Neural cell (in vitro differentiated cells): ENCODE data around the gene ARMH3. TPM values are rescaled to one million over a fixed set of nuclear protein-coding genes. Genes with fewer than 3 reads are reported as not detected.

Source experiments
- H2AFZ ChIP-seq: fragments of 200-600, 300-800 bp; sonication (generic), shearing (Covaris generic); 2 replicates; pipeline ENCODE4 v1.6.0; 2014; ENCODE audit warnings: low read depth, mild to moderate bottlenecking, antibody characterized with exemption, low read length, moderate library complexity
- H3F3A ChIP-seq: fragments of 200-600 bp; shearing (Covaris generic); 2 replicates; pipeline ENCODE4 v1.6.1; 2016; ENCODE audit warnings: mild to moderate bottlenecking, moderate library complexity, mixed read lengths, antibody characterized with exemption, low read length; ENCODE audit not compliant: insufficient read depth, poor library complexity, severe bottlenecking
- H3K27ac ChIP-seq: fragments of 200-600, 300-800 bp; sonication (generic), shearing (Covaris generic); 2 replicates; pipeline ENCODE4 v1.5.1; 2014; ENCODE audit warnings: mild to moderate bottlenecking, low read length, moderate library complexity
- H3K27me3 ChIP-seq: fragments of 300-800, 200-600 bp; sonication (generic), shearing (Covaris generic); 2 replicates; pipeline ENCODE4 v1.6.0; 2014; ENCODE audit warnings: mild to moderate bottlenecking, low read depth, low read length, moderate library complexity; ENCODE audit not compliant: insufficient read depth
- H3K36me3 ChIP-seq: fragments of 300-800, 200-600 bp; sonication (generic), shearing (Covaris generic); 2 replicates; pipeline ENCODE4 v1.5.1; 2014; ENCODE audit warnings: mild to moderate bottlenecking, antibody characterized with exemption, low read length, moderate library complexity; ENCODE audit not compliant: insufficient read depth
- H3K4me2 ChIP-seq: fragments of 300-800, 200-600 bp; sonication (generic), shearing (Covaris generic); 2 replicates; pipeline ENCODE4 v1.6.0; 2014; ENCODE audit warnings: mild to moderate bottlenecking, low read length
- H3K4me3 ChIP-seq: fragments of 300-800, 200-600 bp; sonication (generic), shearing (Covaris generic); 2 replicates; pipeline ENCODE4 v1.5.1; 2014; ENCODE audit warnings: mild to moderate bottlenecking, low read length, moderate library complexity
- H3K79me2 ChIP-seq: fragments of 200-600 bp; shearing (Covaris generic); replicated peaks from 2 replicates; pipeline ENCODE4 v1.6.0; 2014; ENCODE audit warnings: mild to moderate bottlenecking, low read length, moderate library complexity; ENCODE audit not compliant: insufficient read depth
- H3K9ac ChIP-seq: fragments of 300-800, 200-600 bp; sonication (generic), shearing (Covaris generic); 2 replicates; pipeline ENCODE4 v1.6.1; 2016; ENCODE audit warnings: mild to moderate bottlenecking, low read length, mixed read lengths
- H3K9me2 ChIP-seq: fragments of 200-600 bp; shearing (Covaris generic); 2 replicates; pipeline ENCODE4 v1.6.1; 2016; ENCODE audit warnings: mild to moderate bottlenecking, low read length, mixed read lengths; ENCODE audit not compliant: insufficient read depth
- H3K9me3 ChIP-seq: fragments of 200-600, 300-800 bp; sonication (generic), shearing (Covaris generic); 2 replicates; pipeline ENCODE4 v1.6.1; 2016; ENCODE audit warnings: mild to moderate bottlenecking, mixed run types, low read length, moderate library complexity, mixed read lengths
- H4K20me1 ChIP-seq: fragments of 200-600 bp; shearing (Covaris generic); 2 replicates; pipeline ENCODE4 v1.6.1; 2016; ENCODE audit warnings: mild to moderate bottlenecking, mixed run types; ENCODE audit not compliant: insufficient read depth
- EP300 ChIP-seq: fragments of 450-650 bp; conservative IDR thresholded peaks from 2 replicates; pipeline ENCODE4 v1.6.1; 2014; ENCODE audit warnings: antibody characterized with exemption, mild to moderate bottlenecking, moderate library complexity; ENCODE audit not compliant: poor library complexity, severe bottlenecking
- EZH2 ChIP-seq: fragments of 200-600, 300-800 bp; shearing (Covaris generic), sonication (generic); IDR thresholded peaks from 2 replicates; pipeline ENCODE4 v1.6.1; 2014; ENCODE audit warnings: antibody characterized with exemption, low read length, borderline replicate concordance, mild to moderate bottlenecking; ENCODE audit not compliant: insufficient read depth, poor library complexity, severe bottlenecking
- MXI1 ChIP-seq: fragments of 450-650 bp; conservative IDR thresholded peaks from 2 replicates; pipeline ENCODE4 v1.6.1; 2014; ENCODE audit warnings: antibody characterized with exemption, mild to moderate bottlenecking; ENCODE audit not compliant: poor library complexity, severe bottlenecking
- POLR2AphosphoS5 ChIP-seq: IDR thresholded peaks from 2 replicates; pipeline ENCODE4 v1.6.1; 2012
- RAD21 ChIP-seq: fragments of 450-650 bp; conservative IDR thresholded peaks from 2 replicates; pipeline ENCODE4 v1.6.1; 2014; ENCODE audit warnings: antibody characterized with exemption, mild to moderate bottlenecking, moderate library complexity
- SMC3 ChIP-seq: fragments of 450-650 bp; conservative IDR thresholded peaks from 2 replicates; pipeline ENCODE4 v1.6.1; 2014; ENCODE audit warnings: antibody characterized with exemption, mild to moderate bottlenecking, moderate library complexity; ENCODE audit not compliant: poor library complexity
- TAF1 ChIP-seq: IDR thresholded peaks from 2 replicates; pipeline ENCODE4 v1.6.1; 2012; ENCODE audit warnings: low read depth
- polyA plus RNA-seq: library from polyadenylated mRNA; depleted of rRNA; stranded (reverse); fragments of >200 nt; gene quantifications from 2 replicates; pipeline ENCODE4 v1.2.3, GENCODE V29; 2014
- TF ChIP-seq, protein P1 (sequence below): fragments of 450-650 bp; IDR thresholded peaks from 2 replicates; pipeline ENCODE4 v1.5.1; 2014; ENCODE audit warnings: antibody characterized with exemption, mild to moderate bottlenecking, moderate library complexity; ENCODE audit not compliant: poor library complexity, severe bottlenecking
- TF ChIP-seq, protein P2 (sequence below): IDR thresholded peaks from 2 replicates; pipeline ENCODE4 v1.6.1; 2012; ENCODE audit warnings: borderline replicate concordance

The ARMH3 gene
- polyA plus RNA-seq, 1 donor from 2014 or later = 13.4 TPM

DNA sequence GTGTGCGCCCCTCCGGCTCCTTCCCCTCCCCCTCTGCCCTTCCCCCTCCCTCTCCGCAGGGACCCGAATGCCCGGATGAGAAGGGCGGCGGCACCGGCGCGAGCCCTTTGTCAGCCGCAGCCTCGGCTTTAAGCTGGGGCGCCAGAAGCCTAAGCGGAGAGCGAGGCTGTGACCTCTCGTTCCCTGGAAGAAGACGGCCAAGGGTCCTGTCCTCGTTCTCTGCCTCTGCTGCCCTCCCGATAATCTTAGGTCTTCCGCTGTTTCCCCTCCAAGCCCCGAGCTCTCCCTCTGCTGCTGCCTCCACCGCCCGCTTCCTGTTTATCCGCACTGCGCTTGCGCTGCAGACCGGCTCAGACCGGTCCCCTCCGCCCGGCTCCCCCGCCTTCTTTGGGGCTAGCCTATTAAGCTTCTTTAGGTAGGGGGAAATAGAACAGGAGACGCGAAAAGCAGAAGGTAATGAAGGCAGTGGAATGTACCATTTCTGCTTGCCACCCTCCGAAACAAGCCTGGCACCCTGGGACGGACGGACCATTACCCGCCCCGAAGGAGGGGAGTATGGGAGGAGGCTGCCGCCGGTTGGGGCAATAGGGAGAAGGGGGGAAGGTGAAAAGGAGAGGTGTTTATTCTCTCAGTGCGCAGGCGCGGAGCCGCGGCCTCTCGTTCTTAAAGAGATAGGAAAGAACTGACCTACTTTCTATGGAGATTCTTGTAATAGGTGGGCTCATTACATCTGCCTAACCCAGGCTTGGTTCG lies 237.7 kb downstream of the ARMH3 start, which contains the start of gene OGA:
TSS of gene OGA (minus strand) at position 326 of the 753 bp plus-strand sequence. CDS start 422 bp downstream, outside the sequence.
- peaks cover 51% of the 10 kb centered on the region for H3K79me2 ChIP-seq
- peak within 1 kb of the TSS; percentile 94 for H3K4me2 ChIP-seq
- H3K36me3 ChIP-seq = no peaks in the 10 kb centered on the region
- H3K9me3 ChIP-seq = no peaks in the 10 kb centered on the region
- peak; percentile 100 for TF ChIP-seq POLR2AphosphoS5
- TF ChIP-seq TAF1 = peak; percentile 100
- peak; percentile 87 for TF ChIP-seq EP300
- TF ChIP-seq, protein P1, sequence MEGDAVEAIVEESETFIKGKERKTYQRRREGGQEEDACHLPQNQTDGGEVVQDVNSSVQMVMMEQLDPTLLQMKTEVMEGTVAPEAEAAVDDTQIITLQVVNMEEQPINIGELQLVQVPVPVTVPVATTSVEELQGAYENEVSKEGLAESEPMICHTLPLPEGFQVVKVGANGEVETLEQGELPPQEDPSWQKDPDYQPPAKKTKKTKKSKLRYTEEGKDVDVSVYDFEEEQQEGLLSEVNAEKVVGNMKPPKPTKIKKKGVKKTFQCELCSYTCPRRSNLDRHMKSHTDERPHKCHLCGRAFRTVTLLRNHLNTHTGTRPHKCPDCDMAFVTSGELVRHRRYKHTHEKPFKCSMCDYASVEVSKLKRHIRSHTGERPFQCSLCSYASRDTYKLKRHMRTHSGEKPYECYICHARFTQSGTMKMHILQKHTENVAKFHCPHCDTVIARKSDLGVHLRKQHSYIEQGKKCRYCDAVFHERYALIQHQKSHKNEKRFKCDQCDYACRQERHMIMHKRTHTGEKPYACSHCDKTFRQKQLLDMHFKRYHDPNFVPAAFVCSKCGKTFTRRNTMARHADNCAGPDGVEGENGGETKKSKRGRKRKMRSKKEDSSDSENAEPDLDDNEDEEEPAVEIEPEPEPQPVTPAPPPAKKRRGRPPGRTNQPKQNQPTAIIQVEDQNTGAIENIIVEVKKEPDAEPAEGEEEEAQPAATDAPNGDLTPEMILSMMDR = no peak
- TF ChIP-seq SMC3 = peak; percentile 44
- TF ChIP-seq, protein P2, sequence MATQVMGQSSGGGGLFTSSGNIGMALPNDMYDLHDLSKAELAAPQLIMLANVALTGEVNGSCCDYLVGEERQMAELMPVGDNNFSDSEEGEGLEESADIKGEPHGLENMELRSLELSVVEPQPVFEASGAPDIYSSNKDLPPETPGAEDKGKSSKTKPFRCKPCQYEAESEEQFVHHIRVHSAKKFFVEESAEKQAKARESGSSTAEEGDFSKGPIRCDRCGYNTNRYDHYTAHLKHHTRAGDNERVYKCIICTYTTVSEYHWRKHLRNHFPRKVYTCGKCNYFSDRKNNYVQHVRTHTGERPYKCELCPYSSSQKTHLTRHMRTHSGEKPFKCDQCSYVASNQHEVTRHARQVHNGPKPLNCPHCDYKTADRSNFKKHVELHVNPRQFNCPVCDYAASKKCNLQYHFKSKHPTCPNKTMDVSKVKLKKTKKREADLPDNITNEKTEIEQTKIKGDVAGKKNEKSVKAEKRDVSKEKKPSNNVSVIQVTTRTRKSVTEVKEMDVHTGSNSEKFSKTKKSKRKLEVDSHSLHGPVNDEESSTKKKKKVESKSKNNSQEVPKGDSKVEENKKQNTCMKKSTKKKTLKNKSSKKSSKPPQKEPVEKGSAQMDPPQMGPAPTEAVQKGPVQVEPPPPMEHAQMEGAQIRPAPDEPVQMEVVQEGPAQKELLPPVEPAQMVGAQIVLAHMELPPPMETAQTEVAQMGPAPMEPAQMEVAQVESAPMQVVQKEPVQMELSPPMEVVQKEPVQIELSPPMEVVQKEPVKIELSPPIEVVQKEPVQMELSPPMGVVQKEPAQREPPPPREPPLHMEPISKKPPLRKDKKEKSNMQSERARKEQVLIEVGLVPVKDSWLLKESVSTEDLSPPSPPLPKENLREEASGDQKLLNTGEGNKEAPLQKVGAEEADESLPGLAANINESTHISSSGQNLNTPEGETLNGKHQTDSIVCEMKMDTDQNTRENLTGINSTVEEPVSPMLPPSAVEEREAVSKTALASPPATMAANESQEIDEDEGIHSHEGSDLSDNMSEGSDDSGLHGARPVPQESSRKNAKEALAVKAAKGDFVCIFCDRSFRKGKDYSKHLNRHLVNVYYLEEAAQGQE = peak; percentile 100
- no peak for TF ChIP-seq MXI1
- TF ChIP-seq RAD21 = peak; percentile 21
- no peak for TF ChIP-seq EZH2
- H3K4me3 ChIP-seq = peak within 1 kb of the TSS; percentile 99
- H3K27ac ChIP-seq = peak within 1 kb of the TSS; percentile 97
- H3K9me2 ChIP-seq = no peaks in the 10 kb centered on the region
- H3F3A ChIP-seq = peaks cover 5% of the 10 kb centered on the region
- H4K20me1 ChIP-seq = peaks cover 47% of the 10 kb centered on the region
- no peaks in the 10 kb centered on the region for H3K27me3 ChIP-seq
- H2AFZ ChIP-seq = peak within 1 kb of the TSS; percentile 16
- H3K9ac ChIP-seq = peak within 1 kb of the TSS; percentile 97

DNA sequence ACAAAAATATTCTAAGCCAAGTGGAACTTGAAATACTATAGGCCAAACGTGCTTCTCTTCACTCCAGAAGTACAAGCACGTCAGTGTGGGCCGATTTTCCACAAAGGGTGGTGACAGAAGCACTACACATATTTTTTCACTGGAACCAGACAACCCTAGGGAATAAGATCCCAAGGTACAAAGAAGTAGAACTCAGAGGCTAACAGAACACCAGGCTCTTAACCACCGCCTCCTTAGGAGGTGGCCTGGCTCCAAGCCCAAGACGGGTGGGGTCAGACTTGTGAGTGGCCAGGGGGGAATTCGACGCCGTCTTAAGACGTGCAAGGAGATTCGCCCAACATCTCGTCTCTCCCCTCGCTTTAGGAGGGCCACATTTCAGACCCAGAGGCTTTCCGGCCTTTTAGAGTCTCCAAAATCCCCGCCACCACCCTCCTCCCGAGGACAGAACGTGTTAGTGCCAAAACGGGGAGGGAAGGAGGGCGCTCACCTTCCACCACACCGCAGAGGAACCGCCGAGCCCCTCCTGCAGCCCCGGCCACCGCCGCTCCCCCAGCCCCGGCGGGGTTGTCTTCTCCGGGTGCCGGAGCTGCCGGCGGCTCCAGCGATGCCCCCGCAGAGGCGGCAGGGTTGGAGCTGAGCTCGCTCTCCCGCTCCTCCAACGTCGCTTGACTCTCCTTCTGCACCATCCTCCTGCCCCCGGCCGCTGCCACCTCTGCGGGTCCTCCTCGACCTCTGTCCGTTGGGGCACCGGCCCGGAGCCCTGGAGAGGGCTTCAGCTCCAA lies 238.4 kb downstream of the ARMH3 start:
- peak overlapping the region; percentile 99 for H3K4me3 ChIP-seq
- H3F3A ChIP-seq = peaks cover 5% of the 10 kb centered on the region
- H3K79me2 ChIP-seq = peaks cover 59% of the 10 kb centered on the region
- H3K36me3 ChIP-seq = no peaks in the 10 kb centered on the region
- no peaks in the 10 kb centered on the region for H3K9me3 ChIP-seq
- H4K20me1 ChIP-seq = peaks cover 55% of the 10 kb centered on the region
- H3K27ac ChIP-seq = peak overlapping the region; percentile 97
- H2AFZ ChIP-seq = no peak overlapping the region
- TF ChIP-seq SMC3 (no peak), TAF1 (no peak), RAD21 (no peak), MXI1 (no peak), EP300 (no peak), EZH2 (no peak), POLR2AphosphoS5 (no peak)
- TF ChIP-seq, protein P1 = no peak
- TF ChIP-seq, protein P2 = no peak
- no peaks in the 10 kb centered on the region for H3K27me3 ChIP-seq
- no peaks in the 10 kb centered on the region for H3K9me2 ChIP-seq
- peak overlapping the region; percentile 43 for H3K4me2 ChIP-seq
- peak overlapping the region; percentile 97 for H3K9ac ChIP-seq
